ENCODE results near the gene PRRT2. TPM values are rescaled to one million over a fixed set of nuclear protein-coding genes. Genes with fewer than 3 reads are reported as not detected.

Gene PRRT2
- total RNA-seq, 4 donors from 2014 or later = 20.2 to 54.5 (median 28.0) TPM

- no peaks in the 10 kb centered on the region for H3K36me3 ChIP-seq
- H3K4me3 ChIP-seq = peak overlapping the region; percentile 81 to 96
- H3K9me3 ChIP-seq = no peaks in the 10 kb centered on the region
- no peak for TF ChIP-seq POLR2A (IDR thresholded peaks at IDR 0.05)
- TF ChIP-seq, protein P1, sequence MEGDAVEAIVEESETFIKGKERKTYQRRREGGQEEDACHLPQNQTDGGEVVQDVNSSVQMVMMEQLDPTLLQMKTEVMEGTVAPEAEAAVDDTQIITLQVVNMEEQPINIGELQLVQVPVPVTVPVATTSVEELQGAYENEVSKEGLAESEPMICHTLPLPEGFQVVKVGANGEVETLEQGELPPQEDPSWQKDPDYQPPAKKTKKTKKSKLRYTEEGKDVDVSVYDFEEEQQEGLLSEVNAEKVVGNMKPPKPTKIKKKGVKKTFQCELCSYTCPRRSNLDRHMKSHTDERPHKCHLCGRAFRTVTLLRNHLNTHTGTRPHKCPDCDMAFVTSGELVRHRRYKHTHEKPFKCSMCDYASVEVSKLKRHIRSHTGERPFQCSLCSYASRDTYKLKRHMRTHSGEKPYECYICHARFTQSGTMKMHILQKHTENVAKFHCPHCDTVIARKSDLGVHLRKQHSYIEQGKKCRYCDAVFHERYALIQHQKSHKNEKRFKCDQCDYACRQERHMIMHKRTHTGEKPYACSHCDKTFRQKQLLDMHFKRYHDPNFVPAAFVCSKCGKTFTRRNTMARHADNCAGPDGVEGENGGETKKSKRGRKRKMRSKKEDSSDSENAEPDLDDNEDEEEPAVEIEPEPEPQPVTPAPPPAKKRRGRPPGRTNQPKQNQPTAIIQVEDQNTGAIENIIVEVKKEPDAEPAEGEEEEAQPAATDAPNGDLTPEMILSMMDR (IDR thresholded peaks at IDR 0.05) = peak in 1 of 4 experiments; percentile 14
- intact Hi-C loops (cut with DNase I; ENCODE audit: low total_unique reads) = no loop called here
- H3K4me1 ChIP-seq = peaks cover 0 to 15% of the 10 kb centered on the region in 2 donors
- no peaks in the 10 kb centered on the region for H3K27me3 ChIP-seq
- H3K27ac ChIP-seq = peak overlapping the region; percentile 91 to 97
- DNase-seq = no peak
Observed at GRCh38 chr16:29862383-29862883, 50.4 kb downstream of the PRRT2 start.

DNA sequence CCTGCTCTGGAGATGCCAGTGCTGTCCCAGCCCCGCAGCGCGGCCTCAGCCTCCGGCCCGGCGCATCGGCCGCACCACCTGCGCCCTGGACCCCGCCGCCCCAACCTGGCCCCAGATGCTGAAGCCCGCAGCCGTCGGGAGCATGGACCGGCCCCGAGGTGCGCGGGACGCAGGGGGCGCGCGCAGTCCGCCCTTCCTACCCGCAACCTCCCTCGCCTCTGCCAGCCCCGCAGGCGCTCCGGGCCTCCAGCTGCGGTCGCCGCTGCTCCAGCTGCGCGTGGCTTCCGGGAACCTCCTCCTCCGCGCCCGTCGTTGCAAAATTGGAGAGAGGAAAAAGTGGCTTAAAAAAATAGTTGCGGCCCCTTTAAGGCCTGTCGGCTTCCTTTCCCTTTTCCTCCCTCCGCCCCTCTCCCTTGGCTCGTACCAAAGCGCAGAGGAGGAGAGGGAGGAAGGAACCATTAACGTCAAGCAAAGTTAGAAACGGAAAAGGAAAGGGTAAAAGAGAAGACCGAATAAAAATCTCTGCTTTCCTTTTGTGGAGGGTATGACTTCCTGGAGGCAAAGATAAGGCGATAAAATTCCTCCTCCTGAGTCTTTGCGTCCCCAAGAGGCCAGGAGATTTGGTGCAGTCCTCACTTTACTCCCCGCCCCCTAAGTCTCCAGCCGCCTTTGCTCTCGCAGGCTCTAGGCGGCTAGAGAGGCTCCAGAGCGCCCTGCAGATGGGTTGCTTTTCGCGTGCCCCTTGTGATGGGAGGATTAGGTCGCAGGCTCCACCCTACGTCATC, 51.1 kb downstream of the PRRT2 start, which contains the start of gene CDIPT:
Gene CDIPT (minus strand): TSS at position 343 of the 785 bp plus-strand sequence. CDS start 369 bp downstream, outside the sequence.
- peak within 1 kb of the TSS; percentile 91 to 97 for H3K27ac ChIP-seq
- H3K9me3 ChIP-seq = no peaks in the 10 kb centered on the region
- H3K27me3 ChIP-seq = no peaks in the 10 kb centered on the region
- peak within 1 kb of the TSS; percentile 81 to 96 for H3K4me3 ChIP-seq
- peak in 1 of 2 donors; percentile 16 for TF ChIP-seq POLR2A (IDR thresholded peaks at IDR 0.05)
- TF ChIP-seq, protein P1 (IDR thresholded peaks at IDR 0.05) = peak; percentile 63 to 82 (median 72)
- H3K36me3 ChIP-seq = no peaks in the 10 kb centered on the region
- H3K4me1 ChIP-seq = peaks cover 0 to 15% of the 10 kb centered on the region in 2 donors
- peak; percentile 93 to 95 for DNase-seq
- intact Hi-C loops (cut with DNase I; ENCODE audit: low total_unique reads) = no loop called here

- TF ChIP-seq POLR2A (IDR thresholded peaks at IDR 0.05) = no peak
- TF ChIP-seq, protein P1 (IDR thresholded peaks at IDR 0.05) = peak in 1 of 4 experiments; percentile 2
- H3K4me1 ChIP-seq = peaks cover 0 to 15% of the 10 kb centered on the region in 2 donors
- H3K27me3 ChIP-seq = no peaks in the 10 kb centered on the region
- H3K27ac ChIP-seq = peak overlapping the region; percentile 91 to 97
- peak overlapping the region; percentile 3 to 81 for H3K4me3 ChIP-seq
- DNase-seq = no peak
- no peaks in the 10 kb centered on the region for H3K9me3 ChIP-seq
- intact Hi-C loops (cut with DNase I; ENCODE audit: low total_unique reads) = no loop called here
- H3K36me3 ChIP-seq = no peaks in the 10 kb centered on the region
Observed at GRCh38 chr16:29863669-29863984, 51.6 kb downstream of the PRRT2 start.

- H3K4me1 ChIP-seq = peaks cover 0 to 15% of the 10 kb centered on the region in 2 donors
- intact Hi-C loops (cut with DNase I; ENCODE audit: low total_unique reads) = no loop called here
- H3K4me3 ChIP-seq = no peak overlapping the region
- no peak overlapping the region for H3K27ac ChIP-seq
- H3K9me3 ChIP-seq = no peaks in the 10 kb centered on the region
- no peak for DNase-seq
- TF ChIP-seq, protein P1 (IDR thresholded peaks at IDR 0.05) = no peak
- no peaks in the 10 kb centered on the region for H3K27me3 ChIP-seq
- H3K36me3 ChIP-seq = no peaks in the 10 kb centered on the region
Observed at GRCh38 chr16:29864205-29864604, 52.2 kb downstream of the PRRT2 start.

Small RNA genes within 50 kb of the gene (small RNA-seq; reads per million reads assigned to genes)
- gene AC009133.6 = not detected
- not detected for gene AC120114.4

Other genes with a start within 250 kb of the PRRT2 start
- 1 to 10 TPM in 1 of 4 donors, under 1 TPM in 2, not detected in 1; 0.26 to 2.4 (median 0.83) TPM for gene SPN, start 148.9 kb upstream of the PRRT2 start, total RNA-seq
- 10 to 100 TPM; 16.7 to 54.3 (median 23.1) TPM for gene QPRT, start 133.0 kb upstream of the PRRT2 start, total RNA-seq
- gene C16orf54, start 66.2 kb upstream of the PRRT2 start, total RNA-seq = 1 to 10 TPM in 1 of 4 donors, under 1 TPM in 2, not detected in 1; 0.49 to 5.1 (median 0.97) TPM
- under 1 TPM in 1 of 4 donors, not detected in 3; under 0.01 TPM for gene ZG16, start 33.9 kb upstream of the PRRT2 start, total RNA-seq
- gene KIF22, start 21.4 kb upstream of the PRRT2 start, total RNA-seq = 10 to 100 TPM in 3 of 4 donors, 1 to 10 TPM in 1; 5.9 to 70.4 (median 15.8) TPM
- 100 to 1,000 TPM in 1 of 4 donors, 10 to 100 TPM in 3; 32.8 to 200 (median 67.5) TPM for gene MAZ, start 5.7 kb upstream of the PRRT2 start, total RNA-seq
- gene PAGR1, start 4.0 kb downstream of the PRRT2 start, total RNA-seq = 10 to 100 TPM; 36.1 to 85.0 (median 46.9) TPM
- 100 to 1,000 TPM in 1 of 4 donors, 10 to 100 TPM in 3; 38.4 to 132 (median 67.4) TPM for gene MVP, start 8.3 kb downstream of the PRRT2 start, total RNA-seq
- gene CDIPT, start 51.0 kb downstream of the PRRT2 start, total RNA-seq = 10 to 100 TPM; 35.1 to 83.7 (median 59.1) TPM
- gene SEZ6L2, start 87.4 kb downstream of the PRRT2 start, total RNA-seq = 10 to 100 TPM in 1 of 4 donors, 1 to 10 TPM in 1, under 1 TPM in 1, not detected in 1; 0.52 to 19.4 (median 4.6) TPM
- 1 to 10 TPM in 2 of 4 donors, under 1 TPM in 1, not detected in 1; 0.61 to 1.0 (median 1.0) TPM for gene ASPHD1, start 88.3 kb downstream of the PRRT2 start, total RNA-seq
- 10 to 100 TPM in 2 of 4 donors, 1 to 10 TPM in 2; 1.8 to 33.3 (median 14.6) TPM for gene KCTD13, start 114.0 kb downstream of the PRRT2 start, total RNA-seq
- 10 to 100 TPM; 38.6 to 82.3 (median 58.5) TPM for gene TMEM219, start 149.9 kb downstream of the PRRT2 start, total RNA-seq
- gene TAOK2, start 161.7 kb downstream of the PRRT2 start, total RNA-seq = 10 to 100 TPM; 28.4 to 70.0 (median 46.6) TPM
- gene HIRIP3, start 183.4 kb downstream of the PRRT2 start, total RNA-seq = 10 to 100 TPM in 2 of 4 donors, 1 to 10 TPM in 2; 3.8 to 20.4 (median 13.5) TPM
- 100 to 1,000 TPM in 1 of 4 donors, 10 to 100 TPM in 2, 1 to 10 TPM in 1; 4.1 to 714 (median 68.9) TPM for gene INO80E, start 184.0 kb downstream of the PRRT2 start, total RNA-seq
- 1 to 10 TPM in 3 of 4 donors, not detected in 1; 1.0 to 2.6 (median 1.8) TPM for gene DOC2A, start 198.8 kb downstream of the PRRT2 start, total RNA-seq
- not detected for gene C16orf92, start 211.0 kb downstream of the PRRT2 start, total RNA-seq
- gene TLCD3B, start 219.1 kb downstream of the PRRT2 start, total RNA-seq = under 1 TPM in 1 of 4 donors, not detected in 3; 0.62 TPM